ENCODE data around the gene VASH1.
A peak's percentile ranks its signal among the peaks of the same experiment; 100 is the strongest.
"Not testable (repeated sequence)": the region's sequence is repeated elsewhere in the genome, so short reads cannot be mapped to it uniquely, and the experiment has no call there.

The VASH1 gene

GRCh38 chr14:76761136-76761959 is at the start of gene VASH1:
Gene VASH1, plus strand, starts transcription at chr14:76761468. Its CDS starts 1,354 bp downstream, at chr14:76762822.
- peak in 1 of 2 donors; percentile 53 for DNase-seq

- no peak for DNase-seq
These were observed 48.1 kb upstream of the VASH1 start for GRCh38 chr14:76713121-76713520.

DNA sequence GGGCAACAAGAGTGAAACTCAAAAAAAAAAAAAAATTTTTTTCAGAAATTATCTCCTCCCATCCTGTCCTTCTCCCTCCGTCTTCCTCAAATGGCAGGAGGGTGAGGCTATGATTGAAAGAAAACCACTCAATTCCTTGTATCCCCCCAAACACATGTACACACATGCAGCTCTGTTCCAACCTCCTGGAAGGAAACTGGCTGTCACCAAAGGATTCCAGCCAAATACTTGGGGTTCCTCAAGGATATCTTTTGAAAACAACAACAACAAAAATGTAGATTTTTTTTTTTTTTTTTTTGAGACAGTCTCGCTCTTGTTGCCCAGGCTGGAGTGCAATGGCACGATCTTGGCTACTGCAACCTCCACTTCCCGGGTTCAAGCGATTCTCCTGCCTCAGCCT is 46.8 kb upstream of the VASH1 start:
- no peak for DNase-seq

- no peak for DNase-seq
These were observed 46.2 kb upstream of the VASH1 start for GRCh38 chr14:76715101-76715500.

DNA sequence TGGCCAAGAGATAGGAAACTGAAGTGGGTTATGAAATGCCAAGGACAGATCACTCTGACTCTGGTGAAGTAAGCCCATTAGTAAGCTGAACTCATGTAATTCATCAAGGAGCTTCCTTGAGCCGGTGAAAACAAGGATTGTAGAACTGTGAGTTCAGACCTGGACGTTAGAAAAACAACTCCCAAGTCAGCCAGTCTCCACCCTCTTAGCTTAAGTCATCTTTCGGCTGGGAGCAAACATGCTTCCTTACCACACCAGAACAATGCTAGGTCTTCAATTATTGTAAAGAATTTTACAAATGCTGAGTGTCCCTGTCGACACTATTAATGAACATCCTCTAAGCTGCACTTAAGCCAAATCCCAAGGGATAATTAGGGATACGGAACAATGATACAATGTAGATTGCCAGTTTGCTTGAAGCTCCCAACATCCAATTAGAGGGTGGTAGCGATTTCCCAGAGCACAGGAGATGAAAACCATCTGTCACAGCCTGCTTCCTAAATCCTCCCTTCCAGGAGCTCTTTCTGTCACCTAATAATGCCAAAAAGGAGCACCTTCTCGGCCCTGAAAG is 45.7 kb upstream of the VASH1 start:
- DNase-seq, result no peak

GRCh38 chr14:76716285-76716684 is 45.0 kb upstream of the VASH1 start:
- no peak for DNase-seq

DNA sequence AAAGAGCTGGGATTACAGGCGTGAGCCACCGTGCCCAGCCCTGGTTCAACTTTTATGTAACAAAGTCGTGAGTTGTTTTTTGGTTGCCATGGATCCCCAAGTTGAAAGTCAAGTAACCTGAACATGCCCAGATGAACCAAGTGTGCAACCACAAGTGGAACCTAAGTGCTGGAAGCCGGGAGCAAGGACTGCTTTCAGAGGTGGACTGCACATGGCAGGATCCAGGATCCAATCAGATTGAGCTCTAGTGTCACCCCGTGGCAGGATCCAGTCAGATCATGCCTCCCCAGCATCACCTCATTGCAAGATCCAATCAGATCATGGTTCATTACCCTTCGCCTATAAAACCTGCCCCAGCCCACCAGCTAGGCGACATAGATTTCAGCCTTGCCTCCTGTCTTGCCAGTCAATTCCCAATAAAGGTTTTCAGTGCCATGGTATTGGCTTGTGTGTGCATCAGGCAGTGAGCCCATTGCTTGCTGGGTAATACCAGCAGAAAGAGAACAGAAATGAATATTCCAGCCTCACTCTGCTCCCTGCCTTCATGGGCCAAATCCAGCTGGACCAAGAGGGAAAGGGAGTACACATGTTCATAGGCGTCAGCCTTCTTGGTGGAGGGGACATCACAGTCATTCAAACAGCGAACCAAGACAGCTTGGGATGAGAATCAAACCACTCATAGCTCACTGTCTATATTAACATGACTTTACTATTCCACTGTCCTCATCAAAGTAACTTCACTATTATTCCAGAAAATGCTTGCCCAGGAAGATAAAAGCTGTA is 43.6 kb upstream of the VASH1 start:
- no peak for DNase-seq

GRCh38 chr14:76718306-76719040 is 42.8 kb upstream of the VASH1 start:
- no peak for DNase-seq

- DNase-seq, result no peak
These were observed 41.6 kb upstream of the VASH1 start for GRCh38 chr14:76719666-76720065.

- no peak for DNase-seq
These were observed 40.9 kb upstream of the VASH1 start for GRCh38 chr14:76720382-76720813.

GRCh38 chr14:76721506-76721905 is 39.8 kb upstream of the VASH1 start:
- DNase-seq, result not testable (repeated sequence)

GRCh38 chr14:76724651-76725550 is 36.4 kb upstream of the VASH1 start:
- DNase-seq, result no peak

GRCh38 chr14:76726551-76726970 is 34.7 kb upstream of the VASH1 start:
- no peak for DNase-seq

GRCh38 chr14:76727384-76727783 is 33.9 kb upstream of the VASH1 start:
- DNase-seq, result no peak

DNA sequence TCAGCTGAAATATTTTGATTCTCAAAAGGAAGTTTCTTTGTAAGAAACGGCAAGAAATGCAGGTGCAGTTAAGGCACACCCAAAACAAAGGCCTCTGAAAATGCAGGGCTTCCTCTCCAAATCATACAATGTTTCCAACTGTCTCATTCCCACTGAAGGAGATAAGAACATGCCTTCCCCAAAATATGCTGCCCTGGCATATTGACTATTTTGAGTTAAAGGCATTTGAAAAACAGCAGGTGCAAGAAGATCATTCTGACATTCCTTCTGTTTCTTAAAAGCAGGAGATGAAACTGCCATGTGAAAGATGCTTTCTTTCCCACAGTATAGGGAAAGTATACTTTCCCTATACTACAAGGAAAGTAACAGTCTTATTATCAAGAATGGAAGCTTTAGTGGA is 33.4 kb upstream of the VASH1 start:
- DNase-seq, result no peak

GRCh38 chr14:76729258-76729657 is 32.0 kb upstream of the VASH1 start:
- no peak for DNase-seq

- DNase-seq, result no peak
These were observed 31.2 kb upstream of the VASH1 start for GRCh38 chr14:76729953-76730505.

DNA sequence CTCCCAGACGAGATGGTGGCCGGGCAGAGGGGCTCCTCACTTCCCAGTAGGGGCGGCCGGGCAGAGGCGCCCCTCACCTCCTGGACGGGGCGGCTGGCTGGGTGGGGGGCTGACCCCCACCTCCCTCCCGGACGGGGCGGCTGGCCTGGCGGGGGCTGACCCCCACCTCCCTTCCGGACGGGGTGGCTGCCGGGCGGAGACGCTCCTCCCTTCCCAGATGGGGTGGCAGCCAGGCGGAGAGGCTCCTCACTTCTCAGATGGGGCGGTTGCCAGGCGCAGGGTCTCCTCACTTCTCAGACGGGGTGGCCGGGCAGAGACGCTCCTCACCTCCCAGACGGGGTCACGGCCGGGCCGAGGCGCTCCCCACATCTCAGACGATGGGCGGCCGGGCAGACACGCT is 26.8 kb upstream of the VASH1 start:
- not testable (repeated sequence) for DNase-seq

- DNase-seq, result no peak
These were observed 24.8 kb upstream of the VASH1 start for GRCh38 chr14:76736514-76736913.

DNA sequence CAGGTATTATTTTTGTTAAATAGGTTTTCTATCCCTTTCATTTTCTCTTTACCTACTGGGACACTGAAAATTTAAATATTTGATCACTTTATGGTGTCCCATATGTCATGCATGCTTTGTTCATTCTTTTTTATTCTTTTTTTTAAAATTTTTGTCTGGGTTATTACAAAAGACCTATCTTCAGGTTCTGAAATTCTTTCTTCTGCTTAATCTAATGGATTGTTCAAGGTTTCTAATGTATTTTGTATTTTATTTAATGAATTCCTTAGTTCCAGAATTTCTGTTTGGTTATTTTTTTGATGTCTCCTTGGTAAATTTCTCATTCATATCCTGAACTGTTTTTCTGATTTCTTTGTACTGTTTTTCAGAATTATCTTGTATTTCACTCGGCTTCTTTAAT is 20.2 kb upstream of the VASH1 start:
- no peak for DNase-seq

- no peak for DNase-seq
These were observed 19.1 kb upstream of the VASH1 start for GRCh38 chr14:76742185-76742584.

DNA sequence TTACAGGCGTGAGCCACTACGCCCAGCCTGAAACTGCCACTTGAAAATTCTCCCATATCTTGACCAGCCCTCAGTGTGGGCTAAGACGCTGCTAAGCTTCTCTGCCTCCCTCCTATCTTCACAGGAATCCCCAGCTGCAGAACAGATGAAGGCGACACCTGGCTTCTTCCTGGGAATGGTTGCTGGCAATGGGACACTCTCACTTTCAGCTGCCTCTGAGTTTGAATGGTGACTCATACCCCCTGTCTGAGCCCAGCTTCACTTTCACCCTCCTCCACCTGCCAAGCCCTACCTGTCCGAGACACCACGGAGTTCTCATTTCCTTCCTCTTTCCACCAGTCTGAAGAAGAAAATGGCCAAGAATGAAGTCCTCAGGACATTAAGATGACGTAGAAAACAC is 18.3 kb upstream of the VASH1 start:
- peak in 1 of 2 donors; percentile 34 for DNase-seq

All from bone marrow (tissue), 2 donors.